GM21390 (cell line): ENCODE results near the gene RRAS2.
"Not testable (repeated sequence)": the region's sequence is repeated elsewhere in the genome, so short reads cannot be mapped to it uniquely, and the experiment has no call there.

Experiments
- ATAC-seq: cut with Tn5 transposase; IDR thresholded peaks from one replicate; pipeline ENCODE4 v1.9.1; 2021; ENCODE audit not compliant: unreplicated experiment

RRAS2 gene

GRCh38 chr11:14308897-14309387, 50.0 kb downstream of the RRAS2 start:
- ATAC-seq: peak; percentile 50

DNA sequence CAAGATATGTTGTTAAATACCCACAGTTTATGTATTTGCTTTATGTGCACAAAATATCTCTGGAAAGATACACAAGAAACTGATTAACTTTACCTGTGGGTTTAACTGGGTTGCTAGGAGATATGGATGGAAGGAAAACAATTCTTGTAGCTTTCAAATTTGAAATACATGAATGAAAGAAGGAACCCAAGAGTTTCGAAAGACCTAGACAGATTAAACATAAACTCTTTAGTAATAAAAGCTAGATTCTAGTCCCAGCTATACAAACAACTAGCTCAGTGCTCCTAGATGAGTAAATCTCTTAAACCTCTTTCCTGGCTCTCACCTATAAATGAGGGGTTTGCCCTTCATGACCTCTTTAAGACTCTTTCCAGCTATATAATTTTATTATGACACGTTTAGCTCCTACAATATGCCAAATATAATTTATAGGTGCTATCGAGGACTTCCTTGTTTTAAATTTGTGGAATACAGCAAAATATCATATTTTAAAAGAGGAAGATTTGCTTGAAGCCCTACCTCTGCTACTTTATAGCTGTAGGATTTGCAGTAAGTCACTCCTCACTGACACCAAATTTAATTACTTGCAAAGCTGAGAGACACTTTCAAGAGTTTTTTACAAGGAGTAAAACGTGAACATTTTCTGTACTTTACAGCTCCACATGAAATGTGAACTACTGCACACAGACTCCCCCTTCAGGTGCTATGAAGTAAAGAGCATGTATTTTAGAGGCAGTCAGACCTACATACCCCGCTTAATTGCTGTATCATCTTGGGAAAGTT, 50.7 kb downstream of the RRAS2 start:
- ATAC-seq: peak; percentile 36

DNA sequence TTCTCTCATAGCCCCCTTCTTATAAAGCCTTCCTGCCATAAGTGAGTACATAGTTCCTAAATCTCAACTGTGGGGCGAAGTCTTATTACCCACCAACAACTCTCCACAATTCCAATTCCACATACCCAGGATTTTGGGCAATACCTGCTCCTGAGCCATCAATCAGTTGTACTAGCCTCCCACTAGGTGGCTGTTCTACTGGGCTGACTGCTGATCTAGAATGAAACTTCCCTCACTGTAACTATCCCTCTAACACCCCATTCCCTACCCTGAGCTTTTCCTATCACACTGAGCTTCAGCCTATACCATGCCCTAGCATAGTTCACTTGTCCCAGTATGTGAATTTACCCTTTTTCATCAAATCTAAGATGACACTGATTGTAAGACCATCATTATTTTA, 52.5 kb downstream of the RRAS2 start:
- no peak for ATAC-seq

GRCh38 chr11:14305649-14306048, 53.3 kb downstream of the RRAS2 start:
- ATAC-seq: no peak

GRCh38 chr11:14304601-14305000, 54.4 kb downstream of the RRAS2 start:
- ATAC-seq: no peak

GRCh38 chr11:14300661-14301304, 58.2 kb downstream of the RRAS2 start:
- peak; percentile 82 for ATAC-seq

- no peak for ATAC-seq
Measured at GRCh38 chr11:14299921-14300320, 59.1 kb downstream of the RRAS2 start.

DNA sequence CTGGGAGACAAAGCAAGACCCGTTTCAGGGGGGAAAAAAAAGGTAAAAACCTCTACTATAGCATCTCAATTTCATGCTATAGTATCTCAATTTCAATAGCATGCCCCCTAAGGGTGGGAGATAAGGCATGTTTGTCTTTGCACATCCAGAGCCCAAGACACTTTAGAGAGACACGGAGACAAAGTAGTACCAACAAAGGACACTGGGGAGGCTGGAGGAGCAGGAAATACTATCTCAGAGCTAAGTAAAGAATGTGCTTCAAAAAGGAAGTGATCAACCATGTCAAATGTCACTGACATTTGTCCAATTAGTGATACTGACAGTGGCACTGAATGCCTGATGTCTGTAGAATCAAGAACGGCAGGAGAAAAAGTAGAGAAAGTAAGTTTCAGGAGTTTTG, 68.6 kb downstream of the RRAS2 start:
- no peak for ATAC-seq

DNA sequence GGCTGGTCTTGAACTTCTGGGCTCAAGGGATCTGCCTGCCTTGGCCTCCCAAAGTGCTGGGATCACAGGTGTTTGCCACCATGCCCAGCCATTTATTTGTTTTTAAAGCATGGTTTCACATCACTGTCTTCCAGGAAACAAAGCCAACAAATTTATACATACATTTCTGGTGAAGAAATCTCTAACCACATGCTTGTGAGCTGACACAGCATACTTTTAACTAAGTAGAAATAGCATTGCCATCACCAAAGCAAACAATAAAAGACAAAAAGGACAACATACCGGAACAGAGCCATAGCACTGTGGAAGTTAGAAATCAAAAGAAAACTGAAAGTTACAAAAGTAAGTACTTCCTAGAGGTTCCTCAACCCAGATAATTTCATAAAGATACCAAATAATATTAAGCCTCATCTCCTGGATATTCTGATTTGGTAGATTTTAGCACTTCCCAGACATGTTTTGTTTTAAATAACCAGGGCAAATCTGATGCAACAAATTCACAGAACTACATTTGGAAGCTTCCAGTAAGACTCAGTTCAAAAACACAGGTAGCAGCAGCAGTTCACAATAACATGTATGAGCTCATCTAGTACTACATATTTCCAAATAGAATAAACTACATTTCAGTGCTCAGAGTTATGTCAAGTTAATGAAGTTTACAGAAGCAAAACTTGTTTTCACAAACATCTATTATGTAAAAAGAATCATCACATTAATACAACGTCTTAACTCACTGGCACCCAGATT, 70.6 kb downstream of the RRAS2 start:
- no peak for ATAC-seq

DNA sequence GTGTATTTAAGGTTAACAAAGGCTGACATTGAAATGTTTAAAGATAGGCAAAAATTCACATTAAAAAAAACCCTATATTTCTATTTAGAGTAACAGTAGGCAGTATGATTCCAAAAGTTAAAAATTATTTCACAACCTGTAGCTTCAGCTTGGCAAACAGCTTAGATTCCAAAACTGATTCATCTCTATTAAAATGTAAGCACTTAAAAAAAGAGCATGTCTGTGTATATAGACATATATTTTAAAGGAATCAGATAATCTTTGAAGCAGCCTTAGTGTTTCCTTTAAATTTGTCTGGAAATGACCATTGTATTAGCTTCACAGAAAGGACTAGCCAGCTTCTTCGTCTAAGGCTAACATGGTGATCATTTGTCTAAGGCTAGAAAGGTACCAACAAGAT, 80.1 kb downstream of the RRAS2 start:
- ATAC-seq: not testable (repeated sequence)

DNA sequence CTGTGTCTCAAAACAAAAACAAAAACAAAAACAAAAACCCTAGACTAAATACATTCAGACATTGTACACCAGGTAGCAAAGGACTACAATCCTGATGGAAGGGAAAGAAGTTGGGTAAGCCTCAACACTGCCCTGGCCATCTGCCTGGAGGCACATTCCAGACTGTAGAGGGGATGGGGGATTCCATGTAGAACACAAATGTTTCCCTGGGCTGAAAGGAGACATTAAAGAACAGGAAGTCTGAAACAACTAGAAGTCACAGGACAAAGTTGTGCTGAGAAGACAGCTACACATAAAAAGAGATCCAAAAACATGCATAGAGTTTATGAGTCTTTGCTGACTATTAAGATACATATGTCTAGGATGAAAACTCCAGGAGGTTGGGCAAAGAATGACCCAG, 83.9 kb downstream of the RRAS2 start:
- no peak for ATAC-seq

DNA sequence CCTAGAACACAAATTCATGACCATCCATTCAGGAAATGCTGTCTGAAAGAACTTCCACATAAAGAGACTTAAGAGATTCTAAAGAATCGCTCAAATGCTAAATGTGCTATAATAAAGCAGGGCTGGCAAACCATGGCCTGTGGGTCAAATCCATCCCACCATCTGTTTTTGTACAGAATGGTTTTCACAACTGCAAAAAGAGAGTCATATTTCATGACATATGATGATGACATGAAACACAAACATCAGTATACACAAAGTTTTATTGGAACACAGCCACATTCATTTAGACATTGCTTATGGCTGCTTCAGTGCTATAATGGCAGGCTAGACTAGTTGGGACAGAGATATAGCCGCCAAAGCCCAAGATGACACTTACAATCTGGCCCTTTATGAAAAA, 85.1 kb downstream of the RRAS2 start:
- no peak for ATAC-seq

- peak; percentile 63 for ATAC-seq
Measured at GRCh38 chr11:14270690-14271542, 88.1 kb downstream of the RRAS2 start.

GRCh38 chr11:14269692-14270573, 89.0 kb downstream of the RRAS2 start:
- peak; percentile 44 for ATAC-seq

GRCh38 chr11:14267861-14268635, 90.9 kb downstream of the RRAS2 start:
- ATAC-seq: no peak

DNA sequence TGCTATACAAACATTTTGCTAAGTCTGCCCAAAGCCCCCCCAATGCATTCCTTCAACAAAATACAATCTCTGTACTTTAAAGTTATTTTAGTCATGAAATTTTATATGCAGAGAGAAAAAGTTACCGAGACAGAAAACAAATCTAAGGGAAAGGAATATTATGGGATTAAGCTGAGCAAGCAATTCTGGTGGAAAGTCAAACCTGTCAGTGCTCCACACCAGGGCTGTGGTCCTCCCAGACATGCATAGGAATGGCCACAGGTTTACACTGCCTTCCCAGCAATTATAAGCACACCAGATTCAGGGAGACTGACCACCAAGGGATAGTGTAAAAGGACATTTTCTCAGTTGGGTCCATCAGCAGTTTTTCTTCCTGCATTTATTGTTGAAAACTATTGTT, 92.4 kb downstream of the RRAS2 start:
- no peak for ATAC-seq

GRCh38 chr11:14264966-14265365, 94.0 kb downstream of the RRAS2 start:
- no peak for ATAC-seq

DNA sequence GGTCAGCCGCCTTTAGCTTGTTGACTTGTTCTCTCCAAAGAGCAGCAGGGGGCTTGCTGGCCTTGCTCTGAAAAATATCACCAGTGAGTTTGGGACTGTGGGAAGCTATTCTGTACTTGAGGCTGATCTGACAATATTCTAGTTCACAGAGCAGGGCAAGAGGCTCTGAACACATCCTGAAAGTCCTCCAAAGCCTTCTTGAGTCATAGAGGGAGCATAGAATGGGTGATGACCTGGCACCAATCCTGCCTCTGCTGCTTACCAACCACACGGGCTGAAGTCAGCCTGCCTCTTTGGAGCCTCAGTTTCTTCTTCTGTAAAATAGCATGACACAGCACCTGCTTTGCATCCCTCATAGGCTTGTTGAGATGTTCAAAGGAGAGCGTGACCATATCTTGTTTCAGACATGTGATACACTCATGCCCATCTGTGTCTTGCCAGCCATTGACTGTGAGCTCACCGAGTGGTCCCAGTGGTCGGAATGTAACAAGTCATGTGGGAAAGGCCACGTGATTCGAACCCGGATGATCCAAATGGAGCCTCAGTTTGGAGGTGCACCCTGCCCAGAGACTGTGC, 96.6 kb downstream of the RRAS2 start:
- ATAC-seq: no peak

DNA sequence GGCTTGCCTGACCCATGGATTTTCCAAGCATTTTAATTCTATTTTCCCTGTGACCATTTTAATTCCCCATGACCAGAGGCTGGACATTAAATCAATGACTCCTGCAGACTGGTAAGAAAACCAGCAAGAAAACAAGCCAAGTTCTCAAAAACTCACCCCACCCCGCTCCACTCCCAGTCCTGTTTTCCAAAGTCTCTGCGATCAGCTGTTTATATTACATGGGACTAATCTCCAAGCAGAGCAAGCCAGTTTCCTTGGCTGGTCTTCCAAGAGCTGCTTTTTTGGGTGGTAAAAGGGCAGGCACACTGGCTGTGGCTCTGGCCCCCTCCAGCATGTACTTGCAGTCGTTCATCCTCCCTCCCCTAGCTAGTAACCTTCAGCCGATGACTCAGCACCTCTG, 97.9 kb downstream of the RRAS2 start:
- ATAC-seq: no peak
